HepG2 (cell line): ENCODE data around the gene TOB2.

ENCODE experiments used
- AFF4 ChIP-seq: sonication (generic); formaldehyde crosslinking; IDR thresholded peaks from 2 replicates; pipeline ENCODE4 v1.4.0; 2020; ENCODE audit warnings: missing genetic modification reagents
- CTCF ChIP-seq: sonication (generic); formaldehyde crosslinking; IDR thresholded peaks from 2 replicates; pipeline ENCODE4 v1.5.0; 2020; ENCODE audit warnings: mild to moderate bottlenecking, missing genetic modification reagents, moderate library complexity
- ERF ChIP-seq: IDR thresholded peaks from 2 replicates; pipeline ENCODE4 v1.6.1; 2018; ENCODE audit warnings: missing biosample characterization, missing genetic modification reagents
- U2AF2 ChIP-seq: fragments of 200-400 bp; formaldehyde crosslinking; IDR thresholded peaks from 2 replicates; pipeline ENCODE4 v1.6.1; 2017; ENCODE audit warnings: low read depth, mild to moderate bottlenecking, low read length
- ZSCAN21 ChIP-seq: sonication (generic); formaldehyde crosslinking; IDR thresholded peaks from 2 replicates; pipeline ENCODE4 v1.8.0; 2022; ENCODE audit warnings: mild to moderate bottlenecking, missing genetic modification reagents, moderate library complexity, borderline replicate concordance

- TF ChIP-seq CTCF (CRISPR knock-in tag) = no peak
- TF ChIP-seq ZSCAN21 (CRISPR knock-in tag) = no peak
- no peak for TF ChIP-seq ERF (CRISPR knock-in tag)
- TF ChIP-seq AFF4 = no peak
- no peak for TF ChIP-seq U2AF2
Measured at GRCh38 chr22:41405588-41405987, 41.0 kb downstream of the TOB2 start.
